ENCODE data around the gene MID1.

Gene MID1

DNA sequence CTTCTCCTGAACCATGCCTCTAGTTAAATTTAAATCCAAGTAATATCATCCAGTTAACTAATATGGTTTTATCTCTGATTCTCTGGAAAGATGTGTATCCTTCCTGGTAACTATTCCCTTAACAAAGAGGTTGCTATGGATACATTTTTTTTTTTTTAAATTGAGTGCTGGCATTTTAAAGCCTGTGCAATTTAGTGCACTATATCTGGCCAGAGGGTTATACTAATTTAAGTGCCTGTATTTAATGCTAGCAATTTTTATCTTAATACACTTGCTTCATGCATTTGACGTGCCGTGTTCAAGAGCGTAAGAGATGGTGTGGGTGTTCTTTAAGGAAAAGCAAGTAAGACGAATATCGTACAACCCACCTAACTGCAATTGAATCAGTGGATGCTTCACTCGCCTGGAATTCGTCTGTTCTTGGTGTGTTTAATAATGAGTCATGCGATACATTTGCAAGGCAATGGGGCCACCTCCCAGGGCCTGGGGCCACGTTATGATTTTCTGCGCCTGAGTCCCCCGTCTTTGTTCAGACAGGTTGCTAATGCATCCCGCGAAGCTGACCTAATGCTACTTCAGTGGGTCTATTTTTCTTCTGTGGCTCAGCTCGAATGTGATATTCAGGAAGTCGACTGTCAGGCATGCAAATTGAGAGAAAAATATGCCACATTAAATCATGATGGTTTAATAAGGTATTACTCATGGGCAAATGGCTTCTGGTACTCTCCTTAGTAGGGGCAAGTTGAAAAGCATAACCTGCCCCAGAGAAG lies 14.2 kb upstream of the MID1 start:
- Histone ChIP-seq H3K4me3 (ENCODE audit: low read depth in 1 of 2, low read length in 2 of 2) (no peak overlapping the region), H3K4me1 (ENCODE audit: insufficient read depth, low read length) (no peaks in the 10 kb centered on the region), H4K20me1 (ENCODE audit: insufficient read depth, low read length) (no peaks in the 10 kb centered on the region), H3K27me3 (ENCODE audit: insufficient read depth, low read length, poor library complexity) (no peaks in the 10 kb centered on the region), H3K36me3 (ENCODE audit: insufficient read depth, low read length) (no peaks in the 10 kb centered on the region), H3K9ac (ENCODE audit: low read depth, low read length) (no peak overlapping the region), H3K9me3 (ENCODE audit: insufficient read depth, low read length, severe bottlenecking) (no peaks in the 10 kb centered on the region), H3K79me2 (ENCODE audit: insufficient read depth, low read length) (no peaks in the 10 kb centered on the region), H3K4me2 (ENCODE audit: insufficient read depth, low read length) (no peak overlapping the region), H3K27ac (ENCODE audit: low read length) (no peak overlapping the region), H2AFZ (ENCODE audit: low read depth, low read length) (no peak overlapping the region)
- DNase-seq (no peak), ATAC-seq (ENCODE audit: insufficient read depth, low read depth) (no peak)
- TF ChIP-seq, protein P1, sequence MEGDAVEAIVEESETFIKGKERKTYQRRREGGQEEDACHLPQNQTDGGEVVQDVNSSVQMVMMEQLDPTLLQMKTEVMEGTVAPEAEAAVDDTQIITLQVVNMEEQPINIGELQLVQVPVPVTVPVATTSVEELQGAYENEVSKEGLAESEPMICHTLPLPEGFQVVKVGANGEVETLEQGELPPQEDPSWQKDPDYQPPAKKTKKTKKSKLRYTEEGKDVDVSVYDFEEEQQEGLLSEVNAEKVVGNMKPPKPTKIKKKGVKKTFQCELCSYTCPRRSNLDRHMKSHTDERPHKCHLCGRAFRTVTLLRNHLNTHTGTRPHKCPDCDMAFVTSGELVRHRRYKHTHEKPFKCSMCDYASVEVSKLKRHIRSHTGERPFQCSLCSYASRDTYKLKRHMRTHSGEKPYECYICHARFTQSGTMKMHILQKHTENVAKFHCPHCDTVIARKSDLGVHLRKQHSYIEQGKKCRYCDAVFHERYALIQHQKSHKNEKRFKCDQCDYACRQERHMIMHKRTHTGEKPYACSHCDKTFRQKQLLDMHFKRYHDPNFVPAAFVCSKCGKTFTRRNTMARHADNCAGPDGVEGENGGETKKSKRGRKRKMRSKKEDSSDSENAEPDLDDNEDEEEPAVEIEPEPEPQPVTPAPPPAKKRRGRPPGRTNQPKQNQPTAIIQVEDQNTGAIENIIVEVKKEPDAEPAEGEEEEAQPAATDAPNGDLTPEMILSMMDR (IDR thresholded peaks at IDR 0.05; ENCODE audit: borderline replicate concordance, extremely low read depth, low read length, poor library complexity, severe bottlenecking) = no peak
- TF ChIP-seq EZH2 (IDR thresholded peaks at IDR 0.05; ENCODE audit: borderline replicate concordance, low read depth, low read length, severe bottlenecking) = no peak

DNA sequence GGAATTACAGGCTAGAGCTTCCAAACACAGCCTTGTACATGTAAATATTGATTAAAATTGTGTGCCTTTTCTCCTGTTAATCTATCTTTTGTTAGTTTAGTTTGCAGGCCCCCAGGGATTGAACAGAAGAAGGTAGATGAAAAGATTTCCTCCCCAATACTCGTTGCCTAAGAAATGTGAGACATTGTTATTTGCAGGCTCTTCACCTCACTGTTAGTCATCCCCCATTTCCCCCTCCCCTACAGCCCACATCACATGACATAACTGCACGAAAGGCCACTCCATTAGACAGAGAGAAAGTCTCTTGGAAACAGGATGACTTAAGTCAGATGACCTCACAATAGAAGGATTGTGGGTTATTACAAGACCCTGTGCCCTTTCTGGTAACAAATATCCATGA lies 13.3 kb upstream of the MID1 start:
- Histone ChIP-seq H3K79me2 (ENCODE audit: insufficient read depth, low read length) (no peaks in the 10 kb centered on the region), H3K9ac (ENCODE audit: low read depth, low read length) (no peak overlapping the region), H3K4me3 (ENCODE audit: low read depth in 1 of 2, low read length in 2 of 2) (no peak overlapping the region), H3K9me3 (ENCODE audit: insufficient read depth, low read length, severe bottlenecking) (no peaks in the 10 kb centered on the region), H3K27me3 (ENCODE audit: insufficient read depth, low read length, poor library complexity) (no peaks in the 10 kb centered on the region), H3K4me2 (ENCODE audit: insufficient read depth, low read length) (no peak overlapping the region), H3K27ac (ENCODE audit: low read length) (no peak overlapping the region), H3K36me3 (ENCODE audit: insufficient read depth, low read length) (no peaks in the 10 kb centered on the region), H2AFZ (ENCODE audit: low read depth, low read length) (no peak overlapping the region), H4K20me1 (ENCODE audit: insufficient read depth, low read length) (no peaks in the 10 kb centered on the region), H3K4me1 (ENCODE audit: insufficient read depth, low read length) (no peaks in the 10 kb centered on the region)
- ATAC-seq (ENCODE audit: insufficient read depth, low read depth) (no peak), DNase-seq (no peak)
- TF ChIP-seq, protein P1 (IDR thresholded peaks at IDR 0.05; ENCODE audit: borderline replicate concordance, extremely low read depth, low read length, poor library complexity, severe bottlenecking) = no peak
- no peak for TF ChIP-seq EZH2 (IDR thresholded peaks at IDR 0.05; ENCODE audit: borderline replicate concordance, low read depth, low read length, severe bottlenecking)

DNA sequence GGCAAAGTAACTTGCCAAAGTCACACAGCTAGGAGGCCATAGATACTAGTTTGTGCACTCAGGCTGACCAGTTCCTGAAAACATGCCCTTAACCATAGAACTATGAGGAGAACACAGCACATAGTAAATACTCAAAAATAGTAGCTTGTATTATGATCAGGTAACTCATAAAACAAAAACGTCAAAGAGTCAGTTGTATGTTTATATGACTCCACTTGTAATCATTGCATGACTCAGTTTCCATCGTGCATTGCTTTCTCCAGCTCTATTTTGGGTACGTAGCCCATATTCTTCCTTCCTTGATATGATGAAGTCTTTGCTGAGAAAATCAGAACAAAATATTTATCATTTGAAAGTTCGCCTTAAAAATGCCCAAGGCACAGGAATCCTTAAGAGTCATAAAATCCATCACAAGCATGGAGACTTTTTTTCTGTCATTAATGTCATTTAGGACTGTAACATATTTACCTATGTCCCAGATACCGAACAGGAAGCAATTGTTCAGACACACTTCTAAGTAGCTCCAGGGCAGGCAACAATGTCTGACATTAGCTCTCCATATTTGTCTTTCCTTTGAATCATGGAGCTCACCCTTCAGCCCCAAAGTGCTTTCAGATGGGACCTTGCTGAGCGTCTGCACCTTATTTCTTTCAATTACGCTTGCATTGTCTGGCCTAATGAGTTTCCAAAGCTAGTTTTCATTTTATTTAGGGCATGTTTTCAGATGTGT lies 11.2 kb upstream of the MID1 start:
- no peak for DNase-seq
- Histone ChIP-seq H3K9ac (ENCODE audit: low read depth, low read length) (no peak overlapping the region), H3K27ac (ENCODE audit: low read length) (no peak overlapping the region)

DNA sequence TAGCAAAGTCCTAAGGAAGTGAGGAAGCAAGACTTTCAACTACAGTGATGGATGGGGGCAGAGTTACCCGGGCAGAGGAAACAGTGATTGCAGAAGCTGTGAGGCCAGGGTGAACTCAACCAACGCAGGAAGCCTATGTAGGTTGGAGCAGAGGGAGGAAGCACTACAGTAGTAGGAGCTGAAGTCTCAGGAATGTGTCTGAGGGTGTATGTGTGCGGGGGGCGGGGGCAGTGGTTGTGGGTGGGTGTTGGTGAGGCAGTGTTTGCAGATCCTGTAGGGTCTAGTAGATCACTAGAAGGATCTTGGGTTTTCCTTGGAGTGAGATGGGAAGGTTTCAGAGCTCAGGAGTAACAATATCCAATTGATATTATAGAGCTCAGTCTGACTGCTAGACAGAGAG lies 9.9 kb upstream of the MID1 start:
- no peak overlapping the region for H3K27ac ChIP-seq (ENCODE audit: low read length)

More for the DNA sequence above, 11.2 kb upstream of the MID1 start:
- Histone ChIP-seq H3K4me1 (ENCODE audit: insufficient read depth, low read length) (no peaks in the 10 kb centered on the region), H3K27me3 (ENCODE audit: insufficient read depth, low read length, poor library complexity) (no peaks in the 10 kb centered on the region), H4K20me1 (ENCODE audit: insufficient read depth, low read length) (no peaks in the 10 kb centered on the region), H3K36me3 (ENCODE audit: insufficient read depth, low read length) (no peaks in the 10 kb centered on the region), H2AFZ (ENCODE audit: low read depth, low read length) (no peak overlapping the region), H3K79me2 (ENCODE audit: insufficient read depth, low read length) (no peaks in the 10 kb centered on the region), H3K4me2 (ENCODE audit: insufficient read depth, low read length) (no peak overlapping the region), H3K9me3 (ENCODE audit: insufficient read depth, low read length, severe bottlenecking) (no peaks in the 10 kb centered on the region), H3K4me3 (ENCODE audit: low read depth in 1 of 2, low read length in 2 of 2) (no peak overlapping the region)
- ATAC-seq (ENCODE audit: insufficient read depth, low read depth) = no peak
- TF ChIP-seq EZH2 (IDR thresholded peaks at IDR 0.05; ENCODE audit: borderline replicate concordance, low read depth, low read length, severe bottlenecking) = no peak

More for the DNA sequence above, 9.9 kb upstream of the MID1 start:
- Histone ChIP-seq H3K4me1 (ENCODE audit: insufficient read depth, low read length) (no peaks in the 10 kb centered on the region), H4K20me1 (ENCODE audit: insufficient read depth, low read length) (no peaks in the 10 kb centered on the region), H3K9me3 (ENCODE audit: insufficient read depth, low read length, severe bottlenecking) (no peaks in the 10 kb centered on the region), H3K27me3 (ENCODE audit: insufficient read depth, low read length, poor library complexity) (no peaks in the 10 kb centered on the region), H3K4me3 (ENCODE audit: low read depth in 1 of 2, low read length in 2 of 2) (no peak overlapping the region), H3K9ac (ENCODE audit: low read depth, low read length) (no peak overlapping the region), H3K79me2 (ENCODE audit: insufficient read depth, low read length) (no peaks in the 10 kb centered on the region), H3K4me2 (ENCODE audit: insufficient read depth, low read length) (no peak overlapping the region), H3K36me3 (ENCODE audit: insufficient read depth, low read length) (no peaks in the 10 kb centered on the region), H2AFZ (ENCODE audit: low read depth, low read length) (no peak overlapping the region)
- DNase-seq (no peak), ATAC-seq (ENCODE audit: insufficient read depth, low read depth) (no peak)
- TF ChIP-seq, protein P1 (IDR thresholded peaks at IDR 0.05; ENCODE audit: borderline replicate concordance, extremely low read depth, low read length, poor library complexity, severe bottlenecking) = no peak
- TF ChIP-seq EZH2 (IDR thresholded peaks at IDR 0.05; ENCODE audit: borderline replicate concordance, low read depth, low read length, severe bottlenecking) = no peak
